ENCODE measurements around the gene FAM222A.

DNA sequence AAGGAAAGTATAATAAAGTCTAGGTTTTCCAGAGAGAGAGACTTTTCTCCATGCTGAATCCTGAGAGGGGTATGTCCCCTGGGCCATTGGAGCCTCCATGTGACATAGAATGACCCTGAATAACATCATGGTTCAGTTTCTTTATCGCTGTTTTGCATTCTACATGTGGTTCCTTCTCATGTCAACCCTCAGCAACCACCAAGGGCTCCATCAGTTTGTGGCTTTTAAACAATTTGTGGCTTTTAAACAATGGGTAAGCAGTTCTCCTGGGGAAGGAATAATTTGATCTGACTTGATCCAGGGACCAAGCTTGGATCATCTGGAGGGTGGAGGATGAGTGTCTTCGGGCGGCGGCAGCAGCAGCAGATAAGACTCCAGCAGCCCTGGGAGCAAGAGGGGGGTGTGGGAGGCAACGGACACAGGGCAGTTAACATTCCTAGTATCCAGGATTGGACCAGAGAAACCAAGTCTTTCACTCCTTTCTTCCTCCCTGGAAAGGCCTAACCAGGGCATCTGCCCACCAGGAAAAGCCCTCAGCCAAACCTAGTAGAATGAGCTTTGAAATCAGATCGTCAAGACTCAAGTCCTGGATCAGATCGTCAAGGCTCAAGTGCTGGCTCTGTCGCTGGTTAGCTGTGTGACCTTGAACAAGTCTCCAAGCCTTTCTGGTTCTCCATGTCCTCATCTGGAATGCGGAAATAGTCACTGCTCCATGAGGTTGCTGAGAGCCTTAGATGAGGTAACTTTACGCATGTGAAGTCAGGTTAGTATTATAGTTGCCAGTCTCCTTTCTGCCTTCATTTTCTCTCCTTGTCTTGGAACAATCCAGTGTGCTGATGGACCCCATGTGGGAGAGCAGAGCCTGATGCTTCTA, 27.8 kb upstream of the FAM222A start:
- no peak for TF ChIP-seq EZH2phosphoT487 (IDR thresholded peaks at IDR 0.05; ENCODE audit: low read depth)
- TF ChIP-seq, protein P1, sequence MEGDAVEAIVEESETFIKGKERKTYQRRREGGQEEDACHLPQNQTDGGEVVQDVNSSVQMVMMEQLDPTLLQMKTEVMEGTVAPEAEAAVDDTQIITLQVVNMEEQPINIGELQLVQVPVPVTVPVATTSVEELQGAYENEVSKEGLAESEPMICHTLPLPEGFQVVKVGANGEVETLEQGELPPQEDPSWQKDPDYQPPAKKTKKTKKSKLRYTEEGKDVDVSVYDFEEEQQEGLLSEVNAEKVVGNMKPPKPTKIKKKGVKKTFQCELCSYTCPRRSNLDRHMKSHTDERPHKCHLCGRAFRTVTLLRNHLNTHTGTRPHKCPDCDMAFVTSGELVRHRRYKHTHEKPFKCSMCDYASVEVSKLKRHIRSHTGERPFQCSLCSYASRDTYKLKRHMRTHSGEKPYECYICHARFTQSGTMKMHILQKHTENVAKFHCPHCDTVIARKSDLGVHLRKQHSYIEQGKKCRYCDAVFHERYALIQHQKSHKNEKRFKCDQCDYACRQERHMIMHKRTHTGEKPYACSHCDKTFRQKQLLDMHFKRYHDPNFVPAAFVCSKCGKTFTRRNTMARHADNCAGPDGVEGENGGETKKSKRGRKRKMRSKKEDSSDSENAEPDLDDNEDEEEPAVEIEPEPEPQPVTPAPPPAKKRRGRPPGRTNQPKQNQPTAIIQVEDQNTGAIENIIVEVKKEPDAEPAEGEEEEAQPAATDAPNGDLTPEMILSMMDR (IDR thresholded peaks at IDR 0.05; ENCODE audit: low read depth, low read length): no peak

All from OCI-LY3 (cell line).